GM18526 (cell line): ENCODE data around the gene UACA.

ENCODE experiments used
- POLR2A ChIP-seq: IDR thresholded peaks from 3 replicates; pipeline ENCODE4 v1.6.1; 2011; ENCODE audit not compliant: insufficient read length; ENCODE audit errors: extremely low read depth

UACA gene

DNA sequence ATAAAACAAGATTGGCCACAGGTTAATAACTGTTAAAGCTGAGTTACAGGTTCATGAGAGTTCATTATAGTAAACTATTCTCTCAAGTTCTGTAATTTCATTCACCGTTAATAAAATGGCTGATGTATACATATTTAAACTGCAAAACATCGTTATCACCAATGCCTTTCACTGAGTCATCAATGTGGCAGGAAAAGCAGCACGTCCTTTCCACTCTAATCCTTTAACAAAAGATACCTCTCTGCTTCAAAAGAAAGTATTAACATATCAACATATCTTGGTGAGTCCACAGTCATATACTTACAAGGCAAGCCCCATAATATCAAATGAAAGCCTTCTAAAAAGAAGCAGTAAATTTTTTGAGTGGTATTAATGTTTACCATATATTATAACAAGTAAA, 54.5 kb downstream of the UACA start:
- no peak for TF ChIP-seq POLR2A

DNA sequence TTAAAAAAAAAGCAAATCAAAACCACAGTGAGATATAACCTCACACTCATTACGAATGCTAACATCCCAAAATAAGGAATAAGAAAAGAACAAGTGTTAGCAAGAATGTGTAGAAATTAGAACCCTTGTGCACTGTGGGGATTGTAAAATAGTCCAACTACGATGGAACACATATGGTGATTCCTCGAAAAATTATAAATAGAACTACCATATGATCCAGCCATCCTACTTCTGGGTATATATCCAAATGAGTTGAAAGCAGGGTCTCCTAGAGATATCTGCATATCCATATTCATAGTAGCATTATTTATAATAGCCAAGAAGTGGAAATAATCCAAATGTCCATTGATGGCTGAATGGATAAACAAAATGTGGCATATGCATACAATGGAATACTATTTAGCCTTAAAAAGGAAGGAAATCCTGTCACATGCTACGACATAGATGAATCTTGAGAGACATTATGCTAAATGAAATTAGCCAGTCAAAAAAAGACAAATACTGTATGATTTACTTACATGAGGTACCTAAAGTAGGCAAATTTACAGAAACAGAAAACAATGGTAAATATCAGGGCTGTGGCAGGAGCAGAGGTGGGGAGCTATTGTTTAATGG, 55.6 kb downstream of the UACA start:
- no peak for TF ChIP-seq POLR2A

DNA sequence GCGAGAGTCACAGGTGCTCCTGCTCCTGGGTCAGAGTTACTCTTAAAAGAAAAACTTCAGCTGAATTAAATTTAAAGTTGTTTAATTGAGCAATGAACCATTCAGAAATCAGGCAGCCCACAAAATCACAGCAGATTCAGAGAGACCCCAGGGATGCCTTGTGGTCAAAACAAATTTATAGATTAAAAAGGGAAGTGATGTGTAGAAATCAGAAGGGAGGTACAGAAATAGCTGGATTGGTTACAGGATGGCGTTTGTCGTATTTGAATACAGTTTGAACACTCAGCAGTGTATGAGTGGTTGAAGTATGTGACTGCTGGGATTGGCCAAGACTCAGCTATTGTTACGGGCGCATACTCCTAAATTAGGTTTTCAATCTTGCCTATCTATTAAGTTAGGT, 58.6 kb downstream of the UACA start:
- no peak for TF ChIP-seq POLR2A

GRCh38 chr15:70704166-70704565, 59.2 kb downstream of the UACA start:
- no peak for TF ChIP-seq POLR2A

DNA sequence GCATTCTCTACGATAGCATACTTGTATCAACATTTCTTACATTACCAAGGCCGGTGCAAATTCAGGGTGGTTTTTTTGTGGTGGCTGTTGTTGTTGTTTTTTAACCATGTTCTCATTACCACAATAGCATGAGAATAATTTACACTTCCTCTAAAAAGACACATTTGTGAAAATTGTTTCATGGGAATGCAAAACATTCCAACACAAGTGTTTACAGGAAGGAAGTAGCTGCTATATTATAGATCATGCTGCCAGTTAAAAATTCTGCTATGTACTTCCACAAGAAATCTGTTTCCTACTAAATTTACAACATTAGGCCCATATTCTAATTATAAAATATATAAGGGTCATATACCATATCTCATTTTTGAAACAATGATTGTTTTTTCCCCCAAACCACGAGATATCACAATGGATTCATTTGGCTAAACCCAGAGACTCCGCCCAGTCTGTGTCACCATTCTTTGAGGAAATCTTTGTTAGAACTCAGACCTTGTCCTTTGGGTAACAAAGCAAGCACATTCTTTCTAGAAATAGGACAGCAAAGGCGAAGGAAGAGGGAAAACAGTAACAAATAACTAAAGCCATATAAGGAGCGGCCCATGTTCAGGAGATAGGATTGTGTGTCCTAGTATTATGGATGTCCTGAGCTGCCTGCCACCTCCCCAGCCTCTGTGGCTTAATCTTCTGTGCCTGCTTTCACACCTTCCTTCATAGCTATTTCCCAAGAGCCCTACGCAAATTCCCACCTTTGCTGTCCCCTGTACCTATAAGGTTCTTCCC, 60.1 kb downstream of the UACA start:
- no peak for TF ChIP-seq POLR2A

DNA sequence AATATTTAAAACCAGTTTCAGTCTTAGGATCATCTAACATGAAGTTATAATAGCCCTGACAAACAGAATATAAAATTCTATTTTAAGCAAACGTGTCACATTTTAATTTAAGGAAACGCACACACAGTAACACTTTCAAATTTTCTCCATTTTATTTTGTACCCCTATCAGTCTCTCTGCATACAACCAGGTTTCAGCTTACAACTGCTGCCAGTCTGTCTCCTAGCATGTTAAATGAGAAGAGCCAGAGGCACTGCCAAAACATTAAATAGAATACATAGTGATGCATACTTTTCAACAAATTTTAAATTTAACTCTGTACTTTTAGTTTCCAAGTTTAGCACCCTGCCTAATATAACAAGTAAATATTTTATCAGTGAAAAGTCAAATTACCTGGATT, 60.8 kb downstream of the UACA start:
- no peak for TF ChIP-seq POLR2A

GRCh38 chr15:70701891-70702568, 61.3 kb downstream of the UACA start:
- TF ChIP-seq POLR2A: no peak

- no peak for TF ChIP-seq POLR2A
Measured at GRCh38 chr15:70701171-70701570, 62.2 kb downstream of the UACA start.

DNA sequence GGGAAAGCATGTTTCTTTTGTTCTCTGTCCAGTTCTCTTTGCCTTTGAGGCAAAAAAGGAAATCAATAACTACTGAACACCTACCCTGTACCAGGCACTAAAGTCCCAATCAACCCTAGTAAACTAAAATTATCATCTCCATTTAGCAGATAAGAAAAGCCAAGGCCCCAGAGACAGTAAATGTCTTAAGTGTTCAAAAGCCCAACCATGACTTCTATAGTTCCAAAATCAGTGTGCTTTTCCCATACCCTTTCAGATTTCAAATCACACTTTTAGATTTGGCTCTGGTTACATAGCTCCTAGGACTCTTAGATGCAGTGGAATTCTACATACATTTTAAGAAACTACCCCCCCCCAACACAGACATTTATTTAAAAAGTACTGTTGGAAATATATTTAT, 63.5 kb downstream of the UACA start:
- TF ChIP-seq POLR2A: no peak

- no peak for TF ChIP-seq POLR2A
Measured at GRCh38 chr15:70698836-70699390, 64.4 kb downstream of the UACA start.

GRCh38 chr15:70698426-70698825, 64.9 kb downstream of the UACA start:
- TF ChIP-seq POLR2A: no peak

DNA sequence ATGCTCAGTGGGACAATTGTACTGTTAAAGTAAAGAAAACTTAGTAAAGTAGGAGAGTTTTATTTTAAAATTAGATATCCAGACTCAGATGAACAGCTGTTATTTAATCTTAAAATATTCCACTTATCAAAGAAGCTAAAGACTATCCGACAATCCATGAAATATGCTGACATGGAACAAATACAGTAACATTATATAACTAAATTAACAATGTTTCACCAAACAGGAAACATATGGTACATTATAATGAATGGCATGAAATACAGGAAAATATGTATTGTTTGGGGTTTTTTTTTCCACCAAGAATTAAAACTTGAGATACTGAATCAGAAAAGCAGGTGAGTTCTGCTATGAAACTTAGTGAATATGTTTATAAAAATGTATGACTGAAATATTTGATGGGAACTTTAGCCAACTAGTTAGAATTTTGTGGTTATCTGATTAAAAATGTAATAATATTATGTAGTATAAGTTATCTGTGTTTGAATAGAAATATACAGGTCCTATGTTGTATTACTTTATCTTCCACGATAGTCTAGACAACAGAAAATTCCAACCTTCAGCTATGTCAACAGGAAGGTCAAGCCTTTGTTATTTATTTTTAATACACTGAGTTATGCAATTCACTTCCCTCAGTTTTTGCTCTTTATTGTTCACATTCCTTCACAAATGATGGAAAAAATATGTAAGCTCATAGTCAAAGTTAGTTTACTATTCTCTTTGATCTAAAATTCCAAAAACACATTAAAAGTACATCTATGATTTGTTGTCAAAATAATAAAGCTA, 72.7 kb downstream of the UACA start:
- TF ChIP-seq POLR2A: no peak

GRCh38 chr15:70690021-70690420, 73.3 kb downstream of the UACA start:
- TF ChIP-seq POLR2A: no peak

DNA sequence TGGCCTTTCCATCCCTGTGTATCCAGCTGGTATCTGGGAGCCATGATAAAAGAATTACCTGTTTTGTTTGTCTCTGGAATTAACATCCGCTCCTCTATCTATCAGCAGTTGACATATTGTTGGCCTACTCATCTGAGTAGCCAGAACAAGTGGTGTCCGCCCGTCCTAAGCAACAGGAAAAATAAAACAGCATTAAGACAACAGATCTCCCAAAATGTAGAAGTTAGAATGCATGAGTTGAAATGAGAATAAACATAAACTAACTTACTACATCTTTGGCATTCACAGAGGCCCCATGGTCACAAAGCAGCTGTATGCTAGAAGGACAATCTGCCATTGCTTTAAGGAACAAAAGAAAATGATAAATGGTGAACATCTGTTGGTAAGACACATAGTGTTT, 75.9 kb downstream of the UACA start:
- no peak for TF ChIP-seq POLR2A

- no peak for TF ChIP-seq POLR2A
Measured at GRCh38 chr15:70680817-70681216, 82.5 kb downstream of the UACA start.
